Mesenchymal stem cell (in vitro differentiated cells and primary cell): Measurements from ENCODE around the gene RSL1D1.

Experiments
- DNase-seq: peaks from one replicate; pipeline ENCODE4 v3.0.0-alpha.2; 2013
- H2AFZ ChIP-seq: one replicate; pipeline ENCODE4 v1.6.1; 2013; ENCODE audit warnings: low read depth, mild to moderate bottlenecking, control low read depth, inconsistent platforms, low read length, moderate library complexity
- H2AK5ac ChIP-seq: 2 replicates; pipeline ENCODE4 v1.6.1; 2013; ENCODE audit warnings: low read length, moderate library complexity, mild to moderate bottlenecking, inconsistent platforms; ENCODE audit not compliant: severe bottlenecking
- H2BK120ac ChIP-seq: one replicate; pipeline ENCODE4 v1.6.1; 2013; ENCODE audit warnings: low read depth, mild to moderate bottlenecking, inconsistent platforms, low read length, moderate library complexity
- H2BK12ac ChIP-seq, 2 experiments: one replicate each; pipeline ENCODE4 v1.6.1; 2013; ENCODE audit warnings: inconsistent platforms in 2 of 2, low read length in 2 of 2, mild to moderate bottlenecking in 2 of 2, moderate library complexity in 2 of 2, control low read depth in 1 of 2
- H2BK15ac ChIP-seq: one replicate; pipeline ENCODE4 v1.6.1; 2013; ENCODE audit warnings: mild to moderate bottlenecking, low read depth, inconsistent platforms; ENCODE audit not compliant: poor library complexity, severe bottlenecking
- H2BK5ac ChIP-seq: 2 replicates; pipeline ENCODE4 v1.6.1; 2013; ENCODE audit warnings: low read depth, mild to moderate bottlenecking, low read length, control low read depth, inconsistent platforms; ENCODE audit not compliant: poor library complexity, severe bottlenecking
- H3K14ac ChIP-seq, 2 experiments: one replicate each; pipeline ENCODE4 v1.6.1; 2013; ENCODE audit warnings: inconsistent platforms in 2 of 2, low read length in 2 of 2, control low read depth in 1 of 2, mild to moderate bottlenecking in 1 of 2, moderate library complexity in 1 of 2
- H3K18ac ChIP-seq, 2 experiments: one replicate each; pipeline ENCODE4 v1.6.1; 2013; ENCODE audit warnings: inconsistent platforms in 2 of 2, low read length in 2 of 2, control low read depth in 1 of 2, low read depth in 1 of 2, mild to moderate bottlenecking in 1 of 2
- H3K23ac ChIP-seq, 2 experiments: one replicate each; pipeline ENCODE4 v1.6.1; 2013; ENCODE audit warnings: inconsistent platforms in 2 of 2, low read length in 2 of 2, mild to moderate bottlenecking in 2 of 2, moderate library complexity in 2 of 2, control low read depth in 1 of 2
- H3K27ac ChIP-seq: 2 replicates; pipeline ENCODE4 v1.5.1; 2013; ENCODE audit warnings: mild to moderate bottlenecking, moderate library complexity, low read length, control low read depth, inconsistent platforms; ENCODE audit not compliant: poor library complexity, severe bottlenecking
- H3K27me3 ChIP-seq, 2 experiments: 2 replicates each; pipeline versions ENCODE4 v1.6.1 to v1.7.0; 2013; ENCODE audit warnings: low read length in 2 of 2, mild to moderate bottlenecking in 2 of 2, moderate library complexity in 2 of 2, control low read depth in 1 of 2, inconsistent platforms in 1 of 2; ENCODE audit not compliant: control insufficient read depth in 1 of 2, insufficient read depth in 1 of 2
- H3K36me3 ChIP-seq, 2 experiments: 2 replicates each; pipeline versions ENCODE4 v1.6.1 to v1.7.0; 2013; ENCODE audit warnings: low read length in 2 of 2, control low read depth in 1 of 2, inconsistent platforms in 1 of 2, low read depth in 1 of 2, mild to moderate bottlenecking in 1 of 2; ENCODE audit not compliant: insufficient read depth in 2 of 2, control insufficient read depth in 1 of 2
- H3K4ac ChIP-seq, 2 experiments: one replicate each; pipeline ENCODE4 v1.6.1; 2013; ENCODE audit warnings: inconsistent platforms in 2 of 2, low read length in 2 of 2, mild to moderate bottlenecking in 2 of 2, moderate library complexity in 2 of 2, control low read depth in 1 of 2, low read depth in 1 of 2
- H3K4me1 ChIP-seq: 2 replicates; pipeline ENCODE4 v1.6.1; 2013; ENCODE audit warnings: low read depth, low read length, control low read depth; ENCODE audit not compliant: control insufficient read depth, insufficient read depth
- H3K4me2 ChIP-seq: 2 replicates; pipeline ENCODE4 v1.6.1; 2013; ENCODE audit warnings: low read length, mild to moderate bottlenecking, inconsistent platforms; ENCODE audit not compliant: poor library complexity, severe bottlenecking
- H3K4me3 ChIP-seq, 2 experiments: 2 replicates each; pipeline versions ENCODE4 v1.5.1 to v1.7.0; 2013; ENCODE audit warnings: low read length in 2 of 2, mild to moderate bottlenecking in 2 of 2, control low read depth in 1 of 2, low read depth in 1 of 2; ENCODE audit not compliant: insufficient read depth in 1 of 2
- H3K79me1 ChIP-seq: replicated peaks from 2 replicates; pipeline ENCODE4 v1.6.1; 2013; ENCODE audit warnings: mild to moderate bottlenecking, control low read depth, low read length, inconsistent platforms; ENCODE audit not compliant: poor library complexity, severe bottlenecking
- H3K9ac ChIP-seq: 2 replicates; pipeline ENCODE4 v1.7.0; 2013; ENCODE audit warnings: mild to moderate bottlenecking, low read length, moderate library complexity
- H3K9me3 ChIP-seq: 2 replicates; pipeline ENCODE4 v1.7.0; 2013; ENCODE audit warnings: mild to moderate bottlenecking, low read length; ENCODE audit not compliant: control insufficient read depth
- H4K8ac ChIP-seq: one replicate; pipeline ENCODE4 v1.6.1; 2013; ENCODE audit warnings: inconsistent platforms, mild to moderate bottlenecking, low read length, moderate library complexity
- H4K91ac ChIP-seq: one replicate; pipeline ENCODE4 v1.6.1; 2013; ENCODE audit warnings: mild to moderate bottlenecking, low read length, inconsistent platforms
- WGBS: methylation state at CpG from one replicate; pipeline ENCODE4 v1.1.7; 2013; ENCODE audit warnings: mixed read lengths; 5-methylcytosine and 5-hydroxymethylcytosine counted together

The RSL1D1 gene

DNA sequence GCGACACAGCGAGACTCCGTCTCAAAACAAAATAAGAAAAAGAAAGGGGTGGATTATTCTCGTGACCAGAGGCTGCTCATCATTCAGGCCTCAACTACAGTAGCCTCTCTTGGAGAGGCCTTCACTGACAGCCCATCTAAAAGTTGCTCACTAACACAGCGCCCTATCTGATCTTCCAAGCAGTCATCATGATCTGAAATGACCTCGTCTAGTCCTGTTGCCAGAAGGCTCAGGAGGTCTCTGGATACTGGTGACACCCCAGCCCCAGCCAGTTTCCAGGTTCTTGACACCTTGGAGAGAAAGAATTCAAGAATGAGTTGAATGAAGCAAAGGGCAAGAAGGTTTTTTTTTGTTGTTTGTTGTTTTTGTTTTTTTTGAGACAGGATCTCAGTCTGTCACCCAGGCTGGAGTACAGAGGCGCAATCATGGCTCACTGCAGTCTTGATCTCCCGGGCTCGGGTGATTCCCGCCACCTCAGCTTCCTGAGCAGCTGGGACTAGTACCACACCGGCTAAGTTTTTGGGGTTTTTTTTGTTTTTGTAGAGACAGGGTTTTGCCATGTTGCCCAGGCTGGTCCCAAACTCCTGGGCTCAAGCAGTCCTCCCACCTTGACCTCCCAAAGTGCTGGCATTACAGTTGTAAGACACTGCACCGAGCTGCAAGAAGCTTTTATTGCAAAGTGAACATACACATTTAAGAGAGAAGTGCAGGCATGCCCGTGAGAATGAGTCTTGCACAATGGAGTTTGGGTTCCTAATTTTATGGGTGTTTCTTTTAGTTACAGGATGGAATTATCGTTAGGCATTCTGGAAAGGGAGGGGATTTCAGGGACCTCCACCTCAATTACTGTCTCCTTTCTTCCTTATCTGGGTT lies 51.6 kb downstream of the RSL1D1 start:
- WGBS, result 94% methylated on average over 14 of the region's 14 CpGs
- H2BK5ac ChIP-seq, result no peak overlapping the region

DNA sequence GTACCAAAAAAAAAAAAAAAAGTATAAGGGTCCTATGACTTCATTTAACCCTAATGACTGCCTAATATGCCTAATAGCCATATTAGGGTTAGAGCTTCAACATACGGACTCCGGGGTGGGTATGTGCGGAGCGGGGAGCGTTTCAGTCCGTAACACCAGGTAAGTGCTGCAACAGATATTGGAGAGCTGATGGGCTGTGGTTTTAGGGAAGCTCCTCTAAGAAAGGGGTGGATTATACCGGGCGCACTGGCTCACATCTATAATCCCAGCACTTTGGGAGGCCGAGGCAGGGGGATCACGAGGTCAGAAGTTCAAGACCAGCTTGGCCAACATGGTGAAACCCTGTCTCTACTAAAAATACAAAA lies 52.3 kb downstream of the RSL1D1 start:
- Histone ChIP-seq H4K8ac (no peak overlapping the region), H3K9ac (no peak overlapping the region), H3K27ac (no peak overlapping the region), H3K14ac (no peak overlapping the region), H3K4me2 (no peak overlapping the region), H3K18ac (no peak overlapping the region), H3K4me3 (peak overlapping the region in 1 of 2 experiments; percentile 84), H2BK120ac (no peak overlapping the region), H3K23ac (no peak overlapping the region), H4K91ac (no peak overlapping the region), H3K4me1 (peaks cover 24% of the 10 kb centered on the region), H3K4ac (no peak overlapping the region), H2BK12ac (no peak overlapping the region), H3K36me3 (peaks cover 0 to 8% of the 10 kb centered on the region in 2 experiments), H2AK5ac (no peak overlapping the region), H2BK5ac (no peak overlapping the region), H2AFZ (no peak overlapping the region), H2BK15ac (no peak overlapping the region), H3K9me3 (no peaks in the 10 kb centered on the region), H3K79me1 (peaks cover 11% of the 10 kb centered on the region), H3K27me3 (no peaks in the 10 kb centered on the region)
- DNase-seq, result no peak
- over 99% methylated on average over 10 of the region's 10 CpGs for WGBS

More for the DNA sequence above, 51.6 kb downstream of the RSL1D1 start:
- Histone ChIP-seq H3K23ac (peak overlapping the region in 1 of 2 experiments; percentile 73), H2AK5ac (peak overlapping the region; percentile 33), H3K9me3 (no peaks in the 10 kb centered on the region), H3K36me3 (peaks cover 0 to 8% of the 10 kb centered on the region in 2 experiments), H3K4ac (no peak overlapping the region), H2BK120ac (no peak overlapping the region), H3K27ac (no peak overlapping the region), H4K91ac (no peak overlapping the region), H3K18ac (no peak overlapping the region), H3K4me3 (no peak overlapping the region), H3K79me1 (peaks cover 11% of the 10 kb centered on the region), H3K27me3 (no peaks in the 10 kb centered on the region), H2AFZ (no peak overlapping the region), H3K14ac (no peak overlapping the region), H3K4me2 (no peak overlapping the region), H4K8ac (peak overlapping the region; percentile 13), H3K9ac (no peak overlapping the region), H3K4me1 (peaks cover 24% of the 10 kb centered on the region), H2BK12ac (no peak overlapping the region), H2BK15ac (no peak overlapping the region)
- DNase-seq, result no peak

DNA sequence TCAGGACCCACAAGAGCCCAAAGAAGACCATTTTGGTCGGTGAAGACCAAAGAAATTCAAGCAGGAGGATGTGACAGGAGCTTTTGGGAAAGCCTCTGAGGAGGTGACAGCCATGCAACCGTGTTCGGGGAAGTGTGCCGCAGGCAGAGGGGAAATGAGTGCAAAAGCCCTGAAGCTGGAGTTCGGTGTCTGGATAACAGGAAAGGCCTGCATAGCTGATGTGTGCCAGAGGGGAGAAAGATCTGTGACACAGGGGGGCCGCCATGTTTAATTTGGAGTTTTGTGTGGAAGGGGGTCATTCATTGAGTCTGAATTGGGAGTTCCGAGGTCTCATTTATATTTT lies 53.4 kb downstream of the RSL1D1 start:
- 11% methylated on average over 7 of the region's 7 CpGs for WGBS
- H3K4me1 ChIP-seq, result peaks cover 24% of the 10 kb centered on the region
- peak overlapping the region; percentile 95 to 99 for H3K18ac ChIP-seq
- peaks cover 11% of the 10 kb centered on the region for H3K79me1 ChIP-seq
- peak overlapping the region in 1 of 2 experiments; percentile 88 for H2BK12ac ChIP-seq
- no peaks in the 10 kb centered on the region for H3K9me3 ChIP-seq
- no peak for DNase-seq
- no peak overlapping the region for H2AFZ ChIP-seq
- H3K27me3 ChIP-seq, result no peaks in the 10 kb centered on the region
- H2BK120ac ChIP-seq, result peak overlapping the region; percentile 71
- H3K23ac ChIP-seq, result peak overlapping the region; percentile 7 to 75
- peaks cover 2 to 8% of the 10 kb centered on the region in 2 experiments for H3K36me3 ChIP-seq
- peak overlapping the region; percentile 97 for H4K8ac ChIP-seq
- H2BK15ac ChIP-seq, result peak overlapping the region; percentile 80
- peak overlapping the region; percentile 90 for H2BK5ac ChIP-seq
- H3K14ac ChIP-seq, result peak overlapping the region in 1 of 2 experiments; percentile 11
- peak overlapping the region; percentile 98 for H3K4me2 ChIP-seq
- H3K27ac ChIP-seq, result peak overlapping the region; percentile 99
- peak overlapping the region; percentile 97 for H4K91ac ChIP-seq
- H3K4me3 ChIP-seq, result peak overlapping the region; percentile 69 to 84
- peak overlapping the region; percentile 99 for H3K9ac ChIP-seq
- H2AK5ac ChIP-seq, result peak overlapping the region; percentile 77
- peak overlapping the region; percentile 93 to 98 for H3K4ac ChIP-seq

DNA sequence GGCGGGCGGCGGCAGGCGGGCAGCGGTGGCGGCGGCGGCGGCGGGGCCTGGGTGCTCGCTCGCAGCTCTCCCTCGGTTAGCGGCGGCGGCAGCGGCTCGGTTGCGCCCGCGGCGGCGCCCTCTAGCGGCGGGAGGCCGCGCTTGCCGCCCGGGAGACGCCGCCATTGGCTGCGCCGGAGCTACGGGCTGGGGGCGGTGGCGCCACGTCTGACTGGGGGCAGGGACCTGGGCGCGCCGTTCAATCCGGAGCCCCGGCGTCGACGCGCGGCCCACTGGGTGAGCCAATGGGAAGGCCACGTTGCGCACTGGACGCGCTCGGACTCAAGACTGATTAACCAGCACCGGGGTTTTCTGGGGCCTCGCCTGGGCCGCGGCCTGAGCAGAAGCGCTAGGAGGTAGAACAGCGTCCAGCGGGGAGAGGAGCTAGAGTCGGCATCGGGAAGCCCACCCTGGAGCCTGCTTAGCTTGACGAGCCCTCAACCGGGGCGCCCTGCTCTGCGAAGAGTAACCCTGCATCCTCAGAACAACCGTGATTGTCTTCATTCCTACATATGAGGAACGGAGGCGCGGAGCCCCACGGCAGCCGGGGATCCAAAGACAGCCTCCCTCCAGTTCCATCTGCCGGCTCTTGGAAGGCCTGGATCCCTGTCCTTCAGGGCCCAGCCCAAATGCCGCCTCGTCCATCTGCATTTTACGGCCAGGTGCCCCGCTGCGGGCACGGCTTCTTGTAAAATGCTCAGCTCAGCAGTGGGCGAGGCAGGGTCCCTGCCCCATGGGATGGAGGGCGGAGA lies 54.0 kb downstream of the RSL1D1 start, which contains the start of gene ZC3H7A:
Gene ZC3H7A (minus strand): TSS at position 93 of the 791 bp plus-strand sequence. CDS start 14,904 bp downstream, outside the sequence.
- peaks cover 27% of the 10 kb centered on the region for H3K4me1 ChIP-seq
- WGBS, result under 1% methylated on average over 73 of the region's 80 CpGs

More for the DNA sequence above, 54.0 kb downstream of the RSL1D1 start, which contains the start of gene ZC3H7A:
- H3K79me1 ChIP-seq, result peaks cover 11% of the 10 kb centered on the region
- no peaks in the 10 kb centered on the region for H3K9me3 ChIP-seq
- peak within 1 kb of the TSS; percentile 88 for H2AFZ ChIP-seq
- H3K4me2 ChIP-seq, result peak within 1 kb of the TSS; percentile 98
- peak within 1 kb of the TSS; percentile 99 to 100 for H3K18ac ChIP-seq
- H3K27ac ChIP-seq, result peak within 1 kb of the TSS; percentile 99
- peak within 1 kb of the TSS; percentile 66 to 95 for H3K14ac ChIP-seq
- H3K23ac ChIP-seq, result peak within 1 kb of the TSS; percentile 7 to 93
- peak within 1 kb of the TSS; percentile 96 to 98 for H3K4ac ChIP-seq
- H3K4me3 ChIP-seq, result peak within 1 kb of the TSS; percentile 83 to 92
- peak within 1 kb of the TSS; percentile 97 for H4K8ac ChIP-seq
- peak within 1 kb of the TSS in 1 of 2 experiments; percentile 88 for H2BK12ac ChIP-seq
- peak within 1 kb of the TSS; percentile 98 for H2BK120ac ChIP-seq
- peak within 1 kb of the TSS; percentile 96 for H2BK15ac ChIP-seq
- peak within 1 kb of the TSS; percentile 97 for H4K91ac ChIP-seq
- peak within 1 kb of the TSS; percentile 90 for H2BK5ac ChIP-seq
- H2AK5ac ChIP-seq, result peak within 1 kb of the TSS; percentile 90
- peak; percentile 98 for DNase-seq
- H3K36me3 ChIP-seq, result peaks cover 5 to 8% of the 10 kb centered on the region in 2 experiments
- no peaks in the 10 kb centered on the region for H3K27me3 ChIP-seq
- H3K9ac ChIP-seq, result peak within 1 kb of the TSS; percentile 99
